ENCODE measurements around the gene NT5C1A. TPM values are rescaled to one million over a fixed set of nuclear protein-coding genes. Genes with fewer than 3 reads are reported as not detected.

Gene NT5C1A
- total RNA-seq, 1 donor from 2014 or later = 0.56 TPM

- H3K9me3 Mint-ChIP-seq = no peaks in the 10 kb centered on the region
- H3K27ac Mint-ChIP-seq = no peak overlapping the region
- intact Hi-C loops (cut with micrococcal nuclease) = no loop called here
- H3K36me3 Mint-ChIP-seq (ENCODE audit: low read depth) = no peaks in the 10 kb centered on the region
- peaks cover 11% of the 10 kb centered on the region for H3K4me1 Mint-ChIP-seq
- DNase-seq = peak; percentile 76
- peaks cover 39% of the 10 kb centered on the region for H3K27me3 Mint-ChIP-seq
- no peak overlapping the region for H3K4me3 Mint-ChIP-seq
Measured at GRCh38 chr1:39683591-39684312, 11.8 kb upstream of the NT5C1A start.

DNA sequence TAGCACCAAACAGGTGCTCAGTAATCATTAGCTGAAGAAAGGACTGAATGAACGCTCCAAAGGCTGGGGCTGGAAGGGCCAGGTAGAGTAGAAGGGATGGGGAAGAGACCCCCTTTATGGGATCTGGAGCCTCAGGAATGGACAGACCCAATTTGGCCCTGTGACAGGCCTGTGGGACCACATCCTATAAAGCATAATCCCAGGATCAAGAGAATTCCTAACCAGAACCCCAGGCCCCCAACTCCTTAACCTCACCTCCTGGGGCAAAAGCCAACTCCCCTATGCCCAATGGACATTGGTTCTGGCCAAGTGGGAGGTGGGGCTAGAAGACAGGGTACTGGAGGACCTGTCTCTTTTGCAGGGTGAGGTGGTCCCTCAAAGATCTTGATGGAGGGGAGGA lies 10.1 kb upstream of the NT5C1A start:
- peaks cover 28% of the 10 kb centered on the region for H3K27me3 Mint-ChIP-seq
- H3K27ac Mint-ChIP-seq = no peak overlapping the region
- peaks cover 5% of the 10 kb centered on the region for H3K4me1 Mint-ChIP-seq
- H3K4me3 Mint-ChIP-seq = no peak overlapping the region
- H3K36me3 Mint-ChIP-seq (ENCODE audit: low read depth) = no peaks in the 10 kb centered on the region
- DNase-seq = no peak
- intact Hi-C loops (cut with micrococcal nuclease) = no loop called here
- no peaks in the 10 kb centered on the region for H3K9me3 Mint-ChIP-seq

DNA sequence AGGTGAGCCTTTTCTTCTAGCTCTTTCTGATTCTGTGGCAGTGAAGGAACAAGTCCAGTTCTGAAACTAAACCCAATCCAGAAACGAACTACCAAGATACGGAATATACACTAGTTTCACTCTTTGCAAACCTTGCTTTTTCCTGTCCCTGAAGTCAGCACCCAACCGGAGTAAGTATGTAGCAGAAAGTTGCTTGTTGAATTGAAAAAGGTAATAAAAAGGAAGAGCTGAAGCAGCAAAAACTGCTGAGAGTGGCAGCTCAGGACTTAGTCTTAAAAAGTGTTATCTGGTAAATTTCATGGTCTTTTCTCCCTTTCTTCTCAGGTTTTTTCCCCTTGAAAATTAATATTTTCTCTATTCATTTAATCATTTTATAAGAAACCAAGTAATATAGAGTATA lies 9.4 kb upstream of the NT5C1A start:
- no peak overlapping the region for H3K4me3 Mint-ChIP-seq
- H3K9me3 Mint-ChIP-seq = no peaks in the 10 kb centered on the region
- DNase-seq = no peak
- H3K36me3 Mint-ChIP-seq (ENCODE audit: low read depth) = no peaks in the 10 kb centered on the region
- H3K4me1 Mint-ChIP-seq = peaks cover 5% of the 10 kb centered on the region
- intact Hi-C loops (cut with micrococcal nuclease) = no loop called here
- H3K27me3 Mint-ChIP-seq = peaks cover 26% of the 10 kb centered on the region
- no peak overlapping the region for H3K27ac Mint-ChIP-seq

DNA sequence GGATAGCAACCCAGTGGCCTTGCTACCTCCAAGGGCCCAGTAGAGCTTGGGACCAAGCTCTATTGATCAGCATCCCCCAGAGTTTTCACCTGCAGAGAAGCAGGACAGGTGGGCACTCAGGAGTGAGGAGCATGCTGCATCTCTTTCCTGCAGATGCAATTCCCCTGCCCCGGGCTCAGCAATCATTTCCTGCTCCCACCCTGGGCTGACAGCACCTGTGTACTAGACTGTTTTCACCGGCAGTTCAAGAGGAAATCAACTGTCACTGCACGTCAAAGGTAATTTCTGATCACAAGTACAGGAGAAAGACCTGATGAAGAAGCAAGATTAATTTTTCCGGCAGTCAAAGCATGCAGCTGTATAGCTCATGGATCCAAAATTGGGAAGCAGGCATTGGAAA lies 8.8 kb upstream of the NT5C1A start:
- Mint-ChIP-seq H3K27ac (no peak overlapping the region), H3K36me3 (ENCODE audit: low read depth) (no peaks in the 10 kb centered on the region), H3K4me1 (peaks cover 5% of the 10 kb centered on the region), H3K4me3 (no peak overlapping the region), H3K9me3 (no peaks in the 10 kb centered on the region), H3K27me3 (peaks cover 23% of the 10 kb centered on the region)
- no peak for DNase-seq
- intact Hi-C loops (cut with micrococcal nuclease) = no loop called here

GRCh38 chr1:39679821-39680220 lies 7.9 kb upstream of the NT5C1A start:
- H3K27me3 Mint-ChIP-seq = peaks cover 22% of the 10 kb centered on the region
- intact Hi-C loops (cut with micrococcal nuclease) = no loop called here
- no peaks in the 10 kb centered on the region for H3K36me3 Mint-ChIP-seq (ENCODE audit: low read depth)
- H3K27ac Mint-ChIP-seq = no peak overlapping the region
- no peaks in the 10 kb centered on the region for H3K9me3 Mint-ChIP-seq
- DNase-seq = no peak
- peaks cover 5% of the 10 kb centered on the region for H3K4me1 Mint-ChIP-seq
- H3K4me3 Mint-ChIP-seq = no peak overlapping the region

DNA sequence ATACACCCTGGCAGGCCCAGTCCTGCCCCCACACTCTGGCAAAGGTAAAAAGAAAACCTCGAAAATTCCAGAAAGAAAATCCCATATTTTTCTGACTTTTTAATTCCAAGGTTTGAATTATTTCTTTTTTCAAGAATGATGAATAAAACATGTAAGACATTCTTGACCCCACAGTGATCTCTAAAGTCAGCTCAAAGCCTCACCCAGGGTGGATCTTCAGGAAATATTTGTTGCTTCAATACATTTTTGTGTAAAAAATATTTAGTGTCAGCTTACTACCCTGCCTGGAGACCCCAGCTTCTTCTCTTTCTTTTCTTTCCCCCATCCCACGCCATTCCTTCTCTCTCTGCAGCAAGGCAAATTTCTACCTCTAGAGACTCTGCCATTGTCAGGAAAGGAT lies 7.0 kb upstream of the NT5C1A start:
- intact Hi-C loops (cut with micrococcal nuclease) = no loop called here
- peaks cover 22% of the 10 kb centered on the region for H3K27me3 Mint-ChIP-seq
- no peak overlapping the region for H3K27ac Mint-ChIP-seq
- H3K4me1 Mint-ChIP-seq = peaks cover 5% of the 10 kb centered on the region
- H3K36me3 Mint-ChIP-seq (ENCODE audit: low read depth) = no peaks in the 10 kb centered on the region
- DNase-seq = no peak
- H3K4me3 Mint-ChIP-seq = no peak overlapping the region
- no peaks in the 10 kb centered on the region for H3K9me3 Mint-ChIP-seq

- Mint-ChIP-seq H3K27ac (no peak overlapping the region), H3K27me3 (peaks cover 26% of the 10 kb centered on the region), H3K36me3 (ENCODE audit: low read depth) (no peaks in the 10 kb centered on the region), H3K9me3 (no peaks in the 10 kb centered on the region), H3K4me3 (no peak overlapping the region), H3K4me1 (peaks cover 5% of the 10 kb centered on the region)
- intact Hi-C loops (cut with micrococcal nuclease) = no loop called here
- DNase-seq = no peak
Measured at GRCh38 chr1:39677645-39678044, 5.7 kb upstream of the NT5C1A start.

DNA sequence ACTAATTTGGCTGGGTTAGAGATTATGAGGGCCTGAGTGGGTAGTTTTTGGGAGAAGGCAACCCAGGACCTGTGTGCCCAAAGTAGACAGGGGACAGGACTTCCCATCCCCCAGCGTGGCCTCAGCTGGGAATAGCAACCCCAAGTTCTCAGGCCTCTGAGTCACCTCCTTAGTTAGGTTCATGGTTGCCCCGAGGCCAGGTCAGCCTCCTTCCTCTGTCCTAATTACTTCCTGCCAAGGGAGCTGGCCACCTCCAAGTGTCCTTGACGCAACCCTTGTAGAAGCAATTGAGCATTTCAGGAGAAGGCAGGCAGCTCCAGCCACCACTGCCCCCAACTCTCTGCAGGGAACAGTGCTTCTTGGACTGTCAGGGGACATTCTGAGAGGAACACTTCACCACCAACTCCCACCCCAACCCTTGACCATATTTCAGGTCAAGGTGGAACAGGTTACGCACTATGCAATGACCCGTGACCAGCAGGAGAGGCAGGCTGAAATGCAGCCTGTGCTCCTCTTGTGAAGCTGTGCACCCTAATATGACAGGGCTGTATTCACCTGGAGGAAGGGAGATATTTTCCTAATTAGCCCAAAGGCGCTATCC lies 5.1 kb upstream of the NT5C1A start:
- H3K27ac Mint-ChIP-seq = no peak overlapping the region

GRCh38 chr1:39675220-39675619 lies 3.3 kb upstream of the NT5C1A start:
- Mint-ChIP-seq H3K4me1 (peaks cover 8% of the 10 kb centered on the region), H3K36me3 (ENCODE audit: low read depth) (no peaks in the 10 kb centered on the region), H3K9me3 (no peaks in the 10 kb centered on the region), H3K27me3 (peaks cover 30% of the 10 kb centered on the region), H3K27ac (no peak overlapping the region), H3K4me3 (no peak overlapping the region)
- DNase-seq = no peak
- intact Hi-C loops (cut with micrococcal nuclease) = no loop called here

More for the DNA sequence above, 5.1 kb upstream of the NT5C1A start:
- H3K4me3 Mint-ChIP-seq = no peak overlapping the region
- DNase-seq = no peak
- no peaks in the 10 kb centered on the region for H3K9me3 Mint-ChIP-seq
- H3K36me3 Mint-ChIP-seq (ENCODE audit: low read depth) = no peaks in the 10 kb centered on the region
- intact Hi-C loops (cut with micrococcal nuclease) = no loop called here
- peaks cover 9% of the 10 kb centered on the region for H3K4me1 Mint-ChIP-seq
- H3K27me3 Mint-ChIP-seq = peaks cover 29% of the 10 kb centered on the region

GRCh38 chr1:39673215-39673614 lies 1.3 kb upstream of the NT5C1A start:
- Mint-ChIP-seq H3K36me3 (ENCODE audit: low read depth) (no peaks in the 10 kb centered on the region), H3K27ac (no peak overlapping the region), H3K4me3 (no peak overlapping the region), H3K4me1 (peaks cover 12% of the 10 kb centered on the region), H3K9me3 (no peaks in the 10 kb centered on the region), H3K27me3 (peaks cover 32% of the 10 kb centered on the region)
- intact Hi-C loops (cut with micrococcal nuclease) = no loop called here
- DNase-seq = no peak

DNA sequence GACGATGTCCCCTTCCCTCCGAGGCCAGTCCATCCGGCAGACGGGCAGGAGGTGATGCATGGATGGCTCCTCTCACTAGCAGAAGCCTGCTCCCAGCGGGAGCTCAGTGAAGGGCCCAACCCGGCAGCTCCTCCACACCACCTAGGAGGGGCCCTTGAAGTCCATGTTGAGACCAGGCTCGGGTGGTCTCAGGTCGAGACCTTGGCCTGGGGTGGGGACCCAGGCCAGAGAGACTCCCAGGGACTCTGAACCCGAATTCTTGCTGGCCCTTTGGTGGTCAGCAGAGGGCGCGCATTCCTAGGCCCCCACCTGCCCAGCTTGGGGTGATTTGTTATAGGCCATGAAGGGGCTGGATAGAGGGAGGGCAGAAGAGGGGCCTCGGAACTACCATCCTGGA lies 642 bp upstream of the NT5C1A start:
- peak; percentile 77 for DNase-seq
- H3K4me1 Mint-ChIP-seq = peaks cover 15% of the 10 kb centered on the region
- H3K4me3 Mint-ChIP-seq = peak overlapping the region; percentile 60
- H3K9me3 Mint-ChIP-seq = no peaks in the 10 kb centered on the region
- H3K27me3 Mint-ChIP-seq = peaks cover 32% of the 10 kb centered on the region
- no peak overlapping the region for H3K27ac Mint-ChIP-seq
- intact Hi-C loops (cut with micrococcal nuclease) = no loop called here
- no peaks in the 10 kb centered on the region for H3K36me3 Mint-ChIP-seq (ENCODE audit: low read depth)

DNA sequence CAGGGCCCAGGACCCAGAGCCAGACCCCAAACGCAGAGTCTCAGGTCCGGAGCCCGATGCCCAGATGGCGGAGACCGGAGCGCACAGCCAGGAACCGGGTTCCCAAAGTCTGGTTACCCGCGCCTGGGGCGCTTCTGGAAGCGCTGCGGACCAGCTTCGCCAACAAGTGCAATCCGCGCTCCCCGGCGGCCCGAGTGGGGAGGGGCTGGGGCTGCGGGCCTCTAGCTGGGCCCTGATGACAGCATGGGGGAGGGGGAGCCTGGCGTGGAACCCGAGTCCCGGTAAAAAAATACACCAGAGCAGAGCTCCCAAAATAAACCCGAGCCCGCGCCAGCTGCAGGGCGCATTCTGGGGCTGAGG lies 494 bp downstream of the NT5C1A start:
- Mint-ChIP-seq H3K9me3 (no peaks in the 10 kb centered on the region), H3K27me3 (peaks cover 32% of the 10 kb centered on the region), H3K4me1 (peaks cover 26% of the 10 kb centered on the region), H3K27ac (no peak overlapping the region), H3K4me3 (no peak overlapping the region), H3K36me3 (ENCODE audit: low read depth) (no peaks in the 10 kb centered on the region)
- DNase-seq = peak; percentile 60
- intact Hi-C loops (cut with micrococcal nuclease) = no loop called here

- intact Hi-C loops (cut with micrococcal nuclease) = no loop called here
- H3K9me3 Mint-ChIP-seq = no peaks in the 10 kb centered on the region
- peaks cover 34% of the 10 kb centered on the region for H3K27me3 Mint-ChIP-seq
- H3K27ac Mint-ChIP-seq = no peak overlapping the region
- no peak for DNase-seq
- H3K36me3 Mint-ChIP-seq (ENCODE audit: low read depth) = no peaks in the 10 kb centered on the region
- H3K4me3 Mint-ChIP-seq = no peak overlapping the region
- H3K4me1 Mint-ChIP-seq = peaks cover 30% of the 10 kb centered on the region
Measured at GRCh38 chr1:39670689-39671088, 1.2 kb downstream of the NT5C1A start.

- intact Hi-C loops (cut with micrococcal nuclease) = no loop called here
- H3K27me3 Mint-ChIP-seq = peaks cover 27% of the 10 kb centered on the region
- H3K27ac Mint-ChIP-seq = no peak overlapping the region
- H3K4me1 Mint-ChIP-seq = peaks cover 30% of the 10 kb centered on the region
- H3K9me3 Mint-ChIP-seq = no peaks in the 10 kb centered on the region
- no peak overlapping the region for H3K4me3 Mint-ChIP-seq
- H3K36me3 Mint-ChIP-seq (ENCODE audit: low read depth) = no peaks in the 10 kb centered on the region
- no peak for DNase-seq
Measured at GRCh38 chr1:39668894-39669293, 3.0 kb downstream of the NT5C1A start.

DNA sequence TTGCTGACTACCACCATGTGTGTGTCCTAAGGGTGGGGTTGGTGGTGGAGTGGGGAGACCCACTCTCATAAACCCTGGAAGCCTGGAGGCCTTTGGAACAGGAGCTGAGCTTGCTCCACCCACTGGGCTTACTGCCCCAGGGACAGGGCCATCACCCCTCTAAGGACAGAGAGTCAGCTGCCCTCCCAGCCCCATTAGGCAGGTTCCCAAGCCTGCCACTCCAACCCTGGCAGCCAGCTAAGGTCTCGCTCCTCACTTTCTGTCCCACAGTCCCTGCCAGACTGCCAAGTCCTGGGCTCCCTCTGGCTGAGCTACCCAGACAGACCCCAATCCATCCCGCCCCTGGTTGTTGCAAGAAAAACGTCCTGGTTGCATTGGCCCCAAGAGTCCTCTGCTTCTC lies 3.8 kb downstream of the NT5C1A start:
- no peaks in the 10 kb centered on the region for H3K36me3 Mint-ChIP-seq (ENCODE audit: low read depth)
- no peak overlapping the region for H3K27ac Mint-ChIP-seq
- no peaks in the 10 kb centered on the region for H3K9me3 Mint-ChIP-seq
- intact Hi-C loops (cut with micrococcal nuclease) = no loop called here
- no peak overlapping the region for H3K4me3 Mint-ChIP-seq
- DNase-seq = no peak
- H3K4me1 Mint-ChIP-seq = peaks cover 30% of the 10 kb centered on the region
- peaks cover 21% of the 10 kb centered on the region for H3K27me3 Mint-ChIP-seq

All from activated CD4-positive, alpha-beta T cell treated with anti-CD3 and anti-CD28 coated beads, Interleukin-2, amount 10 ng/mL, durations not matched to agents 24 days and 14 days (primary cell).